ENCODE measurements around the gene COQ10A. TPM values are rescaled to one million over a fixed set of nuclear protein-coding genes. Genes with fewer than 3 reads are reported as not detected.

Gene COQ10A
- total and polyA plus RNA-seq, 2 donors (not counting 3 experiments of a cell fraction or from before 2014, with no cell fraction given) = 14.7 to 32.4 TPM

- peaks cover 3 to 4% of the 10 kb centered on the region in 2 experiments for H3K36me3 ChIP-seq (ENCODE audit: control insufficient read depth in 2 of 2, extremely low read depth in 1 of 2, insufficient read depth in 2 of 2, low read length in 2 of 2)
- CTCF ChIA-PET = interaction anchor here (0.9 to 4.0 kb wide), 18 partner anchors 10 to 483 kb away, joined by 3 to 75 read pairs (median 6); partner anchors contain the start of genes ANKRD52, SMARCC2 and ZC3H10
- peaks cover 19% of the 10 kb centered on the region for H3K4me1 ChIP-seq (ENCODE audit: control insufficient read depth, extremely low read depth, insufficient read depth, low read length)
- H3K79me2 ChIP-seq (ENCODE audit: control insufficient read depth, insufficient read depth, low read length) = peaks cover 27% of the 10 kb centered on the region
- H3K4me2 ChIP-seq (ENCODE audit: insufficient read depth, low read length) = peak overlapping the region; percentile 64
- H4K20me1 ChIP-seq (replicated peaks; ENCODE audit: control insufficient read depth, extremely low read depth, insufficient read depth, low read length) = no peaks in the 10 kb centered on the region
- intact Hi-C loops (cut with micrococcal nuclease) = no loop called here
- POLR2A ChIA-PET = interaction anchor here (0.6 to 3.2 kb wide), 13 partner anchors 10 to 228 kb away, joined by 3 to 37 read pairs (median 5); partner anchors contain the start of genes ANKRD52, CNPY2, ESYT1 and SMARCC2
- no peaks in the 10 kb centered on the region for H3K27me3 ChIP-seq (ENCODE audit: control insufficient read depth in 2 of 2, insufficient read depth in 2 of 2, low read length in 2 of 2)
- peak overlapping the region; percentile 80 to 93 (median 82) for H3K4me3 ChIP-seq (replicated peaks in 1 of 3; ENCODE audit: insufficient read depth in 1 of 3, low read depth in 1 of 3, low read length in 3 of 3)
- H2AFZ ChIP-seq (ENCODE audit: low read depth, low read length) = peak overlapping the region; percentile 48
- no peaks in the 10 kb centered on the region for H3K9me3 ChIP-seq (replicated peaks; ENCODE audit: control insufficient read depth, insufficient read depth, low read length)
- FAIRE-seq (peak; percentile 70), DNase-seq (ENCODE audit: low read depth, low spot score) (peak; percentile 70)
- peak overlapping the region; percentile 94 for H3K9ac ChIP-seq (replicated peaks; ENCODE audit: extremely low read depth, insufficient read depth, low read length)
- no TSS peak for BruUV-seq (replicated peaks)
- peak overlapping the region; percentile 95 for H3K27ac ChIP-seq (ENCODE audit: insufficient read depth, low read depth, low read length)
- TF ChIP-seq EZH2 (IDR thresholded peaks at IDR 0.05; ENCODE audit: borderline replicate concordance, low read depth, low read length, severe bottlenecking) (no peak), GATA2 (IDR thresholded peaks at IDR 0.05; ENCODE audit: insufficient read depth, insufficient read length, low read depth, low read length) (no peak), JUN (IDR thresholded peaks at IDR 0.05; ENCODE audit: borderline replicate concordance, insufficient read depth, insufficient read length, low read depth) (no peak)
- dilution Hi-C loops (cut with MboI; ENCODE audit: extremely low pct_ligation_motif_present, low sequenced_read_pairs) = no loop called here
- H3K9me1 ChIP-seq (replicated peaks; ENCODE audit: control insufficient read depth, extremely low read depth, insufficient read depth, low read length) = no peaks in the 10 kb centered on the region
Measured at GRCh38 chr12:56221232-56221756, 45.4 kb upstream of the COQ10A start.

GRCh38 chr12:56221757-56222530 lies 44.8 kb upstream of the COQ10A start, which contains the start of gene RNF41:
Gene RNF41 (minus strand): TSS chr12:56221922. CDS start chr12:56214047, 7,875 bp downstream.
- H3K9me3 ChIP-seq (replicated peaks; ENCODE audit: control insufficient read depth, insufficient read depth, low read length) = no peaks in the 10 kb centered on the region
- H3K79me2 ChIP-seq (ENCODE audit: control insufficient read depth, insufficient read depth, low read length) = peaks cover 23% of the 10 kb centered on the region
- FAIRE-seq (peak; percentile 97), DNase-seq (ENCODE audit: low read depth, low spot score) (peak; percentile 98)
- TF ChIP-seq MYC (IDR thresholded peaks at IDR 0.05; ENCODE audit: low read depth, low read length) (no peak), CTCF (IDR thresholded peaks at IDR 0.05; ENCODE audit: extremely low read depth in 1 of 2, insufficient read depth in 1 of 2, low read depth in 1 of 2, low read length in 2 of 2) (peak in 1 of 2 donors; percentile 25), MAX (IDR thresholded peaks at IDR 0.05; ENCODE audit: insufficient read depth, insufficient read length) (peak; percentile 3), EZH2 (IDR thresholded peaks at IDR 0.05; ENCODE audit: borderline replicate concordance, low read depth, low read length, severe bottlenecking) (no peak), POLR2AphosphoS5 (IDR thresholded peaks at IDR 0.05; ENCODE audit: insufficient read depth, low read depth, low read length) (peak; percentile 89), JUN (IDR thresholded peaks at IDR 0.05; ENCODE audit: borderline replicate concordance, insufficient read depth, insufficient read length, low read depth) (no peak), POLR2A (IDR thresholded peaks at IDR 0.05; ENCODE audit: low read depth, low read length) (peak; percentile 90), GATA2 (IDR thresholded peaks at IDR 0.05; ENCODE audit: insufficient read depth, insufficient read length, low read depth, low read length) (no peak), FOS (IDR thresholded peaks at IDR 0.05; ENCODE audit: borderline replicate concordance, insufficient read depth, low read length) (no peak)
- TSS peak; percentile 72 for BruUV-seq (replicated peaks)
- no peaks in the 10 kb centered on the region for H3K9me1 ChIP-seq (replicated peaks; ENCODE audit: control insufficient read depth, extremely low read depth, insufficient read depth, low read length)
- peak within 1 kb of the TSS; percentile 71 for H3K4me2 ChIP-seq (ENCODE audit: insufficient read depth, low read length)
- H2AFZ ChIP-seq (ENCODE audit: low read depth, low read length) = peak within 1 kb of the TSS; percentile 57
- no peaks in the 10 kb centered on the region for H3K27me3 ChIP-seq (ENCODE audit: control insufficient read depth in 2 of 2, insufficient read depth in 2 of 2, low read length in 2 of 2)
- H3K4me3 ChIP-seq (replicated peaks in 1 of 3; ENCODE audit: insufficient read depth in 1 of 3, low read depth in 1 of 3, low read length in 3 of 3) = peak within 1 kb of the TSS; percentile 80 to 93 (median 82)
- H3K4me1 ChIP-seq (ENCODE audit: control insufficient read depth, extremely low read depth, insufficient read depth, low read length) = peaks cover 19% of the 10 kb centered on the region
- ChIA-PET POLR2A (interaction anchor here (0.6 to 3.2 kb wide), 13 partner anchors 10 to 227 kb away, joined by 3 to 37 read pairs (median 6); partner anchors contain the start of genes ANKRD52, CNPY2, ESYT1 and SMARCC2), CTCF (interaction anchor here (0.8 to 4.0 kb wide), 21 partner anchors 10 to 484 kb away, joined by 3 to 75 read pairs (median 6); partner anchors contain the start of genes ANKRD52, ESYT1, SMARCC2 and ZC3H10)
- H4K20me1 ChIP-seq (replicated peaks; ENCODE audit: control insufficient read depth, extremely low read depth, insufficient read depth, low read length) = no peaks in the 10 kb centered on the region
- intact Hi-C loops (cut with micrococcal nuclease) (no loop called here), dilution Hi-C loops (cut with MboI; ENCODE audit: extremely low pct_ligation_motif_present, low sequenced_read_pairs) (no loop called here)
- H3K9ac ChIP-seq (replicated peaks; ENCODE audit: extremely low read depth, insufficient read depth, low read length) = peak within 1 kb of the TSS; percentile 94
- no peaks in the 10 kb centered on the region for H3K36me3 ChIP-seq (ENCODE audit: control insufficient read depth in 2 of 2, extremely low read depth in 1 of 2, insufficient read depth in 2 of 2, low read length in 2 of 2)
- H3K27ac ChIP-seq (ENCODE audit: insufficient read depth, low read depth, low read length) = peak within 1 kb of the TSS; percentile 95

All from endothelial cell of umbilical vein (primary cell).